Body of pancreas (tissue), 4 donors: ENCODE measurements around the gene CMPK2. TPM values are rescaled to one million over a fixed set of nuclear protein-coding genes. Genes with fewer than 3 reads are reported as not detected.

Experiments
- ATAC-seq: fragments of 150-250 bp; one replicate; pipeline ENCODE4 v1.9.1; 2016
- DNase-seq, 4 donors: peaks; one replicate each; pipeline ENCODE4 v3.0.0-alpha.2; 2019
- H3K27ac ChIP-seq, 4 donors: fragments of 200-600 bp; sonication (generic); 1 replicate in 3 of 4; 2 replicates in 1 of 4; pipeline versions ENCODE4 v1.5.1 to v1.6.1; 2016 to 2019; ENCODE audit warnings: mild to moderate bottlenecking in 1 of 4, mixed read lengths in 1 of 4, moderate library complexity in 1 of 4
- H3K27me3 ChIP-seq, 2 donors: fragments of 200-600 bp; sonication (generic); one replicate each; pipeline ENCODE4 v1.6.0; 2016; ENCODE audit warnings: mild to moderate bottlenecking in 1 of 2
- H3K36me3 ChIP-seq, 2 donors: fragments of 200-600 bp; sonication (generic); replicated peaks in 1 of 2; 2 replicates each; pipeline ENCODE4 v1.5.1; 2016; ENCODE audit warnings: low read depth in 2 of 2; ENCODE audit not compliant: insufficient read depth in 1 of 2
- H3K4me1 ChIP-seq: fragments of 200-600 bp; sonication (generic); one replicate; pipeline ENCODE4 v1.6.0; 2016
- H3K4me3 ChIP-seq, 2 donors: fragments of 200-600 bp; sonication (generic); 1 replicate in 1 of 2; 2 replicates in 1 of 2; pipeline ENCODE4 v1.5.1; 2016 to 2019
- H3K9me3 ChIP-seq, 3 donors: fragments of 200-600 bp; sonication (generic); 1 replicate in 2 of 3; 2 replicates in 1 of 3; pipeline ENCODE4 v1.5.1; 2016
- POLR2A ChIP-seq, 3 donors: fragments of 450-650 bp; IDR thresholded peaks; one replicate each; pipeline ENCODE4 v1.6.1; 2016; ENCODE audit warnings: antibody characterized with exemption in 3 of 3, mild to moderate bottlenecking in 2 of 3
- WGBS, 2 donors: methylation state at CpG; one replicate each; pipeline ENCODE4 v1.1.5; 2017; 5-methylcytosine and 5-hydroxymethylcytosine counted together
- intact Hi-C: fragments of 100-400 bp; cut with DNase I; formaldehyde crosslinking; loops from one replicate; pipeline ENCODE4 v1.15.1; 2023
- total RNA-seq, 2 donors: library from RNA; depleted of rRNA; stranded (reverse); fragments of >200 nt; gene quantifications; one replicate each; pipeline ENCODE4 v1.1.0, GENCODE V29; 2016
- TF ChIP-seq, protein P1 (sequence below), 7 experiments: fragments of 450-650 bp in 4 of 7; fragments of 200-600 bp in 3 of 7; sonication (generic) in 3 of 7; IDR thresholded peaks; one replicate each; pipeline ENCODE4 v1.5.1; 2016 to 2019; ENCODE audit warnings: antibody characterized with exemption in 7 of 7

The CMPK2 gene
- total RNA-seq, 2 donors from 2014 or later, result 6.7 to 6.9 TPM

DNA sequence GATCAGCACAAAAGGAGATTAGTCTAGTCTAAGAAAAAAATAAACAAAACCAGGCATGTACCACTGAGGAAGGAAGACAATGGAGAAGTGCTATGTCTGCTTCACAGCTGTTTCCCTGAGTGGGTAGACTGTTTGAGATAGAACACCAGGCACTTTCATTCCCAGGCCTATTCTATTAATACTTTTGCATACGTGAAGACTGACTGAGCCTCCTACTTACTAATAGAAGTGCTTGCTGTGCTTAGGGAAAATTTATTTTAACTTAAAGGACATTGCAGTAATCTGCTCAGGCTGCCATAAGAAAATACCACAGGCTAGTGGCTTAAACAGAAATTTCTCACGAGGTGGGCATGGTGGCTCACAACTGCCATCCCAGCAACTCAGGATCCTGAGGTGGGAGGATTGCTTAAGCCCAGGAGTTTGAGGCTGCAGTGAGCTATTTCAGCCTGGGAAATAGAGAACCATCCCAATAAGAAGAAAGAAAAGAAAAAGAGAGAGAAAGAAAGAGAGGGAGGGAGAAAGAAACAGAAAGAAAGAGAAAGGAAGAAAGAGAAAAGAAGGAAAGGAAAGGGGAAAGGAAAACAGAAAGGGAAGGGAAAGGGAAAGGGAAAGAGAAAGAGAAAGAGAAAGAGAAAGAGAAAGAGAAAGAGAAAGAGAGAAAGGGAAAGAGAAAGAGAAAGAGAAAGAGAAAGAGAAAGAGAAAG lies 33.0 kb downstream of the CMPK2 start:
- intact Hi-C loops, result no loop called here
- 67 to 74% methylated on average over 2 of the region's 2 CpGs for WGBS, 2 donors
- no peak overlapping the region for H3K27ac ChIP-seq

DNA sequence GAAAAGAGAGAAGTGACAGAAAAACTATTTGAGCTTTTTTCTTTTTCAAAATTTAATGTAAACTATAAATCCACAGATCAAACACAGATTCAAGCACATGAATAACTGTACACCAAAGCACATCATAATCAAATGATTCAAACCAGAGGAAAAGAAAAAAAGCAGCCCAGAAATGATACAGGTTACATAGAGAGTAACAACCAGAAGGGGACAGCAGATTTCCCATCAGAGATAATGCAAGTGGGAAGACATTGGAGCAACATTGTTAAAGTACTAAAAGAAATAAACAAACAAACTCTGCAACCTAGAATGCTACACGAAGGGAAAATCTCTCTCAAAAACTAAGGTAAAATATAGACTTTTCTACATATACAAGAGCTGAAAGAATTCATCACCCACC lies 34.5 kb downstream of the CMPK2 start:
- Histone ChIP-seq H3K36me3 (no peaks in the 10 kb centered on the region), H3K4me3 (no peak overlapping the region), H3K27me3 (no peaks in the 10 kb centered on the region), H3K4me1 (peaks cover 3% of the 10 kb centered on the region), H3K9me3 (peaks cover 0 to under 1% (median 0%) of the 10 kb centered on the region in 3 donors), H3K27ac (no peak overlapping the region)
- intact Hi-C loops, result no loop called here
- TF ChIP-seq POLR2A (IDR thresholded peaks at IDR 0.05), result no peak
- TF ChIP-seq, protein P1, sequence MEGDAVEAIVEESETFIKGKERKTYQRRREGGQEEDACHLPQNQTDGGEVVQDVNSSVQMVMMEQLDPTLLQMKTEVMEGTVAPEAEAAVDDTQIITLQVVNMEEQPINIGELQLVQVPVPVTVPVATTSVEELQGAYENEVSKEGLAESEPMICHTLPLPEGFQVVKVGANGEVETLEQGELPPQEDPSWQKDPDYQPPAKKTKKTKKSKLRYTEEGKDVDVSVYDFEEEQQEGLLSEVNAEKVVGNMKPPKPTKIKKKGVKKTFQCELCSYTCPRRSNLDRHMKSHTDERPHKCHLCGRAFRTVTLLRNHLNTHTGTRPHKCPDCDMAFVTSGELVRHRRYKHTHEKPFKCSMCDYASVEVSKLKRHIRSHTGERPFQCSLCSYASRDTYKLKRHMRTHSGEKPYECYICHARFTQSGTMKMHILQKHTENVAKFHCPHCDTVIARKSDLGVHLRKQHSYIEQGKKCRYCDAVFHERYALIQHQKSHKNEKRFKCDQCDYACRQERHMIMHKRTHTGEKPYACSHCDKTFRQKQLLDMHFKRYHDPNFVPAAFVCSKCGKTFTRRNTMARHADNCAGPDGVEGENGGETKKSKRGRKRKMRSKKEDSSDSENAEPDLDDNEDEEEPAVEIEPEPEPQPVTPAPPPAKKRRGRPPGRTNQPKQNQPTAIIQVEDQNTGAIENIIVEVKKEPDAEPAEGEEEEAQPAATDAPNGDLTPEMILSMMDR (IDR thresholded peaks at IDR 0.05), result no peak
- 12 to 38% methylated on average over 1 of the region's 1 CpG for WGBS, 2 donors
- ATAC-seq (no peak), DNase-seq (no peak)

More for the DNA sequence above, 33.0 kb downstream of the CMPK2 start:
- no peak for TF ChIP-seq POLR2A (IDR thresholded peaks at IDR 0.05)
- TF ChIP-seq, protein P1 (IDR thresholded peaks at IDR 0.05), result no peak
- H3K9me3 ChIP-seq, result peaks cover 0 to 6% (median 0%) of the 10 kb centered on the region in 3 donors
- H3K27me3 ChIP-seq, result no peaks in the 10 kb centered on the region
- no peak for DNase-seq
- no peaks in the 10 kb centered on the region for H3K36me3 ChIP-seq
- H3K4me1 ChIP-seq, result peaks cover 3% of the 10 kb centered on the region
- H3K4me3 ChIP-seq, result no peak overlapping the region
- ATAC-seq, result no peak

GRCh38 chr2:6828299-6828584 lies 37.5 kb downstream of the CMPK2 start:
- DNase-seq (no peak), ATAC-seq (no peak)
- TF ChIP-seq, protein P1 (IDR thresholded peaks at IDR 0.05), result peak in 4 of 7 experiments; percentile 31 to 43 (median 34)
- no peak for TF ChIP-seq POLR2A (IDR thresholded peaks at IDR 0.05)
- intact Hi-C loops, result no loop called here
- H3K4me1 ChIP-seq, result peaks cover 3% of the 10 kb centered on the region
- no peak overlapping the region for H3K27ac ChIP-seq
- no peaks in the 10 kb centered on the region for H3K27me3 ChIP-seq
- H3K36me3 ChIP-seq, result no peaks in the 10 kb centered on the region
- 7 to 16% methylated on average over 2 of the region's 2 CpGs for WGBS, 2 donors
- H3K9me3 ChIP-seq, result no peaks in the 10 kb centered on the region
- H3K4me3 ChIP-seq, result no peak overlapping the region

GRCh38 chr2:6827566-6828298 lies 38.0 kb downstream of the CMPK2 start:
- no peak for TF ChIP-seq POLR2A (IDR thresholded peaks at IDR 0.05)
- TF ChIP-seq, protein P1 (IDR thresholded peaks at IDR 0.05), result no peak
- intact Hi-C loops, result no loop called here
- ATAC-seq (no peak), DNase-seq (no peak)
- Histone ChIP-seq H3K27ac (no peak overlapping the region), H3K27me3 (no peaks in the 10 kb centered on the region), H3K4me3 (no peak overlapping the region), H3K36me3 (no peaks in the 10 kb centered on the region), H3K9me3 (no peaks in the 10 kb centered on the region), H3K4me1 (peaks cover 3% of the 10 kb centered on the region)
- WGBS, 2 donors, result 77 to 80% methylated on average over 5 of the region's 5 CpGs
